GM21786 (cell line): ENCODE results near the gene ATP8A2.

Experiments
- ATAC-seq: cut with Tn5 transposase; IDR thresholded peaks from one replicate; pipeline ENCODE4 v1.9.1; 2021; ENCODE audit not compliant: unreplicated experiment

The ATP8A2 gene

DNA sequence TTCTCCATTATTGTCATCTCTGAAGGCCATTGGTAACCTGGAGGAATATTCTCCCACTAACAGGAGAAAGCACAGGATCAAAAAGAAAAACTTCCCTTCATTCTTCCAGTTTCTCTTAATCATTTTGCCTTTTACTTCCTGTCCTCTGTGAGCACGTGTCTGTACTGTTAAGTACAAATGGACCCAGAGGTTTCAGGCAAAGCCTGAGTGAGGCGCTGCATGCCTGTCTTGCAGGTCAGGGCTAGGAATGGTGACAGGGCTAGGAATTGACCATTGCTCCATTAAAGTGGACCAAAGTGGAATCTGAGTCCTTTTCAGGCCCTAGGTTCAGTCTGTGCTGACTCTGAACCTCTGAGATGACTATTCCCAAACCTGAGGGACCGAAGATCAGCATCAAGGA is 353.3 kb downstream of the ATP8A2 start:
- ATAC-seq, result no peak

DNA sequence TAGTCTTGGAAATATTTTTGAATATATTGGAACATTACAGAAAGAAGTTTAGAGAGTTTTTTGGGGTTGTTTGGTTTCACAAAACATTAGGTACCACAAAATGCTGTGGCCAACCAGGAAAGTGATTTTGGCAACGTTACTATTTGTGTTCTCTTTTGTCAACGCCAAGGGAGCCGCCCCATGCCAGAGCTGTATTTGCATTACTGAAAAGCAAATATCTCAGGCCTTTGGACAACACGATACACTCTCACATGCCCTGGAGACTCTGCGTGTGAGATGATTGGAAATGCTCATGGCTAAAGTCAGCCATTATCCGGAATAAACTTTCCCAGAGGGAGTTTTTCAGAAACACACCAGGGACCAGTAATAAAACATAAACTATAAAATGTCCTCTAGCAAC is 355.5 kb downstream of the ATP8A2 start:
- ATAC-seq, result no peak

DNA sequence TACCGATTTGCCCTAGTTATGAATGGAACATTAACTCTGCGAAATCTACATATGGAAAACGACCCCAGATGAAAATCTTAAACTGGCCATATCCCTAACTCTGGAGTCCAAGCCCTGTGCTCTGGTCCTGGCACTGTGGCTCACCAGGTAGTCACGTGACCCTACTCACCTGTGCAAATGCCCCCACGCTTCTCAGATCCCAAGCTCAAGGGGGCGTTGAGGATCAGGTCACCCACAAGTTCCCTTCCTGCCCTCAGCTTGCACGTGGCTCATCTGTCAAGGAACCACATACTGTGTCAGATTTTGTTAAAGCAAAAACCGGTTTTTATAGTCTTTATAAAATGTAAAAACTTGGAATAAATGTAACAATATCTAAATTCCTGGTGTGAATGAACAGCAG is 356.0 kb downstream of the ATP8A2 start:
- ATAC-seq, result no peak

DNA sequence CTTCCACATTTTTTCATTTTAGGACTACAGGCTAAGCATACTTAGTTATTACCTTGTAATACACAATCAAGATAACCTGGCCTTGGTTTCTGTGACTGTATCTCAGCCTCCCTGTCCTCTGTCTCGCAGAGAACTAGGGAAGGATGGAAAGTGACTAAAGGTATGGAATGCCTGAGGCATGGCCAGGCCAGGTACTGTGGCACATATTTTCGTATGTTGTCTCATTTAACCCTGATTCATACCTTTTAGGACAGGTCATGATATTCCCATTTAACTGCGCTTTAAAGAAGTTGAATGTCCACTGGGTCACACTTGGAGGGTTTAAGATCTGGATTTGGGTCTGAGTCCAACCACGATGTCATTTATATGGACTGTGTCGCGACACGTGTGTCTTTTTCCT is 357.4 kb downstream of the ATP8A2 start:
- no peak for ATAC-seq

DNA sequence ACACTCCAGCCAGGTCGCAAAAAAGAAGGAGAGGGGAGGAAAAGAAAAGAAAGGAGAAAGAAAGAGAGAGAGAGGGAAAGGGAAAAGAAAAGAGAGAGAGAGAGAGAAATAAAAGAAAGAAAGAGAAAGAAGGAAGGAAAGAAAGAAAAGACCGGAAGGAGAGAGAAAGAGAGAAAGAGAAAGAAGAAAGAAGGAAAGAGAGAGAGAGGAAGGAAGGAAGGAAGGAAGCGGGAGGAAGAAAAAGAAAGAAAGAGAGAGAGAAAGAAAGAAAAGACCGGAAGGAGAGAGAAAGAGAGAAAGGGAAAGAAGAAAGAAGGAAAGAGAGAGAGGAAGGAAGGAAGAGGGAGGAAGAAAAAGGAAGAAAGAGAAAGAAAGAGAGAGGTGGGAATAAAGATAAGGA is 359.3 kb downstream of the ATP8A2 start:
- ATAC-seq, result no peak

DNA sequence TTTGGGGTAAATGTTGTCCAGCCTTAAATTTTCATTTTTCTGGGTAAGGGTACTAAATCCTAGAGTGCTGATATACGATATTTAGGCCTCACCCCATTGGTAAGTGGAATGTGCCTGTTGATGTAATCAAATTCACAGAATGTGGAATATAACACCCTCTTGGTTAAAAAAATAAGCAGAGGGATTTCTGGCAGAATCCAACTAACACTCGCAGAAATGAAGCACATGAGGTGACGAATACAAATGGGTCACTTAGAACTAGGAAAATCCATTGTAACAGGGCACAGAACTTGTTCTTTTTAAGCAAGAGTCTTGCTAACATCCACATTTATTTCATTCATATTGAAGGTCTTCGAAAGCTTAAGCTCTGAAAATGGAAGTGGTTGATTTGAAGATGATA is 359.8 kb downstream of the ATP8A2 start:
- ATAC-seq, result no peak

DNA sequence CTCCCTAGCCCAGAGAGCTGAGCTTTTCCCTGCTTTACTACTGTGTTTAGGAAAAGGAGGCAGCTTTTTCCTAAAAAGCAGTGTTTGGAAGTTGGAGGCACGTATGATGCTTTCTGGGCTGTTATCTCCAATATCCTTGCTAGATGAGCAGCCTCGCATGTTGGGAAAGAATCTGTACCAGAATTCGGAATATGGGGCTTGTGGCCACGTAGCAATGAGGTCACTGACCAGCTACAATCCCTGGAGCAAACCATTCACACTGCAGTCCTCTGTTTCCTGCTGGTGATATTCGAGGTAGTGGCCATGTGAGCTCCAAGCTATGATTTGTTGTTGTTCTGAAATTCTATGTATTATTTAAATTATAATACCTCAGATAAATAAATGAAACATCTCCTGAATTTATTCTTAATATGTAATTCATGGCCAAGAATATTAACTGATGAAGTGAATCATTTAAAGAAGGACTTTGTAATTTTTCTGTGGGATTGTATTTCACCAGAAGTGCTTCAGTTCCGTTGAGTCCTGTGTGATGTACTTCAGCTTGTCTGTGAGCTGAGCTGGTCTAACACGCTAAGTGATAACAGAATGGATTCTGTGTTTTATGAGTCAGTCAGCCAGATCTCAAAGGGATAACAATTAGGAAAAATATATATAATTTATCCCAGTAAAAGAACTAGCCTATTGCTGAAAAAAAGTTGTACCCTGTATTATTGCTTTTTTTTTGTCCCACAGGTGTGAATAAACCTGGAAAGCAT is 360.5 kb downstream of the ATP8A2 start:
- no peak for ATAC-seq

DNA sequence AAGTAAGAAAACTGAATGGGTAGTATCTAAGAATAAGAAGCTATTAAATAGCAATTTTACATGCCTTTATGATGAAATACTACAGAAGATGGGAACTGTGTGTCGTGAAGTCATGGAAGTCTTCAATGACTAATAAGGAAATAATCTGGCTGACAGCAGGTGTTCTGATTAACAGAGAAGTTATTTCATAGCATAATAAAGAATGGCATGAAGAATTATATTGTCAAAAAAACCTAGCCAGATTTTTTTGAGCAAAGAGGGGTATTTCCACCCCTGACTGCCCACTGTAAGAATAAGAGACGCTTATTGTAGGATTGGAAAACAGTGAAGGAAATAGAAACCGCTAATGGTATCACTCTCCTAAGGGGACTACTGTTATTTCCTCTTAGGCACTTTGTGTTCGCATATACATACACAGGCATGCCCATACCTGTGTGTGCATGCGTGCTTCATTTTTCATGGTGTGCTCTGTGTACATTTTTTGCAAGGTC is 361.3 kb downstream of the ATP8A2 start:
- no peak for ATAC-seq

DNA sequence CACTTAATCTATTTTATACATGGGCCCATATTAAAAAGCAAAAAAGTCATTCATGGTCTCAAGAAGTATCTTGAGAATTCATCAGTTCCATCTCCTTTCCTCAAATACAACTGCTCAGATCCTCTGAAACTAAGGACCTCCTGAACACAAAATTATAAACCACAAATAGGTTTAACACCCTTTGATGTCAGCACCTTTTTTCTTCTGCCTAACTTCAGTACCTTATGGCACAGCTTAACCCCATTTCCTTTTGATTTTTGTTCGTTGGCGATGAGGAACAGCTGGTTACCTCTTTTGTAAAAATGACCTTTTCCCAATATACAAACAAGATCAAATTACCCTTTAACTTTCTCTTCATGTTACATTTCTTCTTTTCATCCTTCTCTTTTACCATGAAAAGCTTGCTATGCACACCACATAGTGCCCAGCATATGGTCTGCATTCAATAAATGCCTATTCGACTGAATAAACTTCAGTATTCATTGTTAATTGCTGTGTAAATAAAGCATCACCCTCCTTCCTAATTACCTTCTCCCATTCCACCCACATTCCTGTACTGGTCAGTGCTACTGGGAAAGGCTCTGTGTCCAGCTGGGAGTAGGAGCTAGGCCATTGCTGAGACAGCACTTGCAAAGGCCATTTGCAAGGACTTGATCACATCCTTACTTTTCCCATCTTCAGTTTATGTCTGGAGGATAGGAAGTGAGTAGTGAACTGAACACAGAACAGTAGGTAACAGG is 362.1 kb downstream of the ATP8A2 start:
- ATAC-seq, result no peak

DNA sequence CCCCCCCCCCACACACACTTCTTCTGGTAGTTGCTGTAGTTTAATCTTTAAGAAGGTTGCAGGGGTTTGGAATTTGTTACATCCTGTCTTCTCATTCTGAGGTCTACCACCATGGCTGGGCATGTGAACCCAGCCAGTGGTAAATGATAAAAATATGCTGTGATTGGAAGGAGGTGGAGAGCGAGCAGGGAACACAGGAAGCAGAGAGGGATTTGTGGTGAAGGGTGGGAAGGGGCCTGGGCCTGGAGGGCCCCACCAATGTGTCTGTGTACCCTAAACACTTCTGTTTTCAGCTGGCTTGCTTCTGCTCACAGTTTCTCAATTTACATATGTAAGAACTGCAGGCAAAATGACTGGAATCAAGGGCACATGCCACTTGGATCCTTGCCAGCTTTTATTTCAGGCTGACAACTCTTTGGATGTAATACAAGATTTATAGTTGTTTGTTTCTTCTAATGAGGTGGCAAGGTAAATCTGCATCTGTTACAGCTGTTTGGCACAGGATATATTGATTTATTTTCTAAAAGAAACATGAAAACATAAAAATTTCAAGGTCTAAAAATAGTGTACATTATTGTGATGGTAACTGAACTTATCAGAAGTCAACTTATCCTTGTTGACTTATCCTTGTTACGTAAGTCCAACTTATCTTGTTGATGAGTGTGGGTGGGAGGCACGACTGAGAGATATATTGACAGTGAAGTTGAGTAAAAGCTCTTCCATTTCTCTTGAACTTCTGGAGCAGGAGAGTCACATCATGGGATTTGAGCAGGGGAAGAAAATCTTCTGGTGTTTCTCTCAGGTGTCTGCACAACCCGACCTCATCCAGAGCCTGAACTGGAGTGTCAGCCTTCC is 366.8 kb downstream of the ATP8A2 start:
- ATAC-seq, result no peak

DNA sequence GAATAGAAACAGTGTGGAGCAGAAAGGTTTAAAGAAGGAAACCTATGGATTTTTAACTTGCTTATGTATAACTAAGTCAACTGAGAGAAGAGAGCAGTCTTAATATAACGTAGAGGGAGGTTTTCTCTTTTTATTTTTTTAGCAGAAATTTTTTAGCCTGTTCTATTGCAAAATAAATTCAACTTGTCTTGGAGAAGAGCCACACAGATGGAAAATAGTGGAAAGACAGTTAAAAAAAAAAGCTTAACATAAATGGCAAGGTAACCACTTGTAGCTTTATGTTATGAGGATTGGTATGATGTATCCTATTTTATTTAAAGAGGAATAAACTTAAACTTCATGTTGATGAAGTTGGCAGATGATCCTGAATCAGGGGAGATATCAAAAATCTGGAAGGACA is 367.6 kb downstream of the ATP8A2 start:
- ATAC-seq, result no peak

DNA sequence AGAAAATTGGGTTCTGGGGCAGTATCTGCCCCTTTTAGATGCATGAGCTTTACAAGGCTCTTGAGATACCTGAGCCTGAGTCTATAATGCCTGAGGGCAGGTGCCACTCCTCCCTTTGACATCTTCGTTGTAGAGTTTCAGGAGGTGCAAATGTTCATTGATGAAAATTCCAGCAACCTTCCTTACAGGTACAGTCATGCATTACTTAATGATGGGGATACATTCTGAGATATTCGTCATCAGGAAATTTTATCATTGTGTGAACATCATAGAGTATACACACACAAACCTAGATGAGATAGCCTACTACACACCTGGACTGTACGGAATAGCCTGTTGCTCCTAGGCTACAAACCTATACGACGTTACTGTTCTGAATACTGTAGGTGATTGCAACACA is 370.0 kb downstream of the ATP8A2 start:
- ATAC-seq, result no peak

DNA sequence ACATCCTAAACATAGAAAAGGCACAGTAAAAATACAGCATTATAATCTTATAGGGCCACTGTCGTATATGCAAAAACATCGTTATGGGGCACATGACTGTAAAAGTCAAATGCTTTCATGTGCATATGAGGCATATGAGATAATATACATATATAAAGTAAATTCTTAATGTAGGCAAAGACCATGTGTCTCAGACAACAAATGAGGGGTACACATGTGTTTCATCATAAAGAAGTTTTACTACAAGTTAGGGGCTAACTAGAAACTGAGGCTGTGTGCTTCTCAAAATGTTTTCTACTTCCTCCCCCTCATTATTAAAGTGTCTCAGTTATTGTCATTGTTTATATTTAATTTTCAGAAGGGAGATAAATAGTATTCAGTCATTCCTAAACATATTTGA is 370.4 kb downstream of the ATP8A2 start:
- no peak for ATAC-seq

DNA sequence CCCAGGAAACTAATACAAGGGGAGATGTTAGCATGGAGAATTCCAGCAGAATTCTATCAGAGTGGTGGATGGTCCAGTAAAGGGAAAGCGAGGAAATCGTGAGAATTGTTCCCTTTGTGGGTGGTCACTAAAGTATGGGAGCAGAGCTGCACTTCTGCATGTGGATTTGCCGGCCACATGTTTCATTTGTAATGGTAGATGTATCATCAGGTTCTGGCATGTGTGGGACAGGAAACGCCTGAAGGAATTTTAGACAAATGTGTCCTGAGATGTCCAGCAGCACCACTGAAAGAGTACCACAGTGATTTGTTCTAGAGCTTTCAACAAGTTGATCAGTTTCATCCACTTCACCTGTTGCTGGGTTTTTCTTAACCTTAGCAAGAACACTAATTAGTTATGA is 371.6 kb downstream of the ATP8A2 start:
- ATAC-seq, result no peak

DNA sequence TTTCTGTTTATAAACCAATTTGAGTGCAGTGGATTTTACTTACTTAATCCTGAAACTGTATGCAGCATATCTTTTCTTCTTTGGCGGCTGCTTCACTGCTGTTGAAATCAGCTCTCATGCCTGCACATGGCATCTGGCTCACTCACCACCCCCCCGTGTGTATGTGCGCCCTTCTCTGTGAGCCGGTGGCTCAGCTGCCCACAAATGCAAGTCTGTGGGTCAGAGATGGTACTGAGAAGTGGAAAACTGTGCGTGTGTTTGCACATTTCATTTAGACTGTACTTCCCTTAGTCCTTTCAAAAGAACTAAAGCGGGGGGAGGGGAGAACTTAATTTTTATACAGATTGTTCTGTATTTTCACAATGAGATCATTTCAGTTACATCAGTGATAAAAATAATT is 372.4 kb downstream of the ATP8A2 start:
- no peak for ATAC-seq

DNA sequence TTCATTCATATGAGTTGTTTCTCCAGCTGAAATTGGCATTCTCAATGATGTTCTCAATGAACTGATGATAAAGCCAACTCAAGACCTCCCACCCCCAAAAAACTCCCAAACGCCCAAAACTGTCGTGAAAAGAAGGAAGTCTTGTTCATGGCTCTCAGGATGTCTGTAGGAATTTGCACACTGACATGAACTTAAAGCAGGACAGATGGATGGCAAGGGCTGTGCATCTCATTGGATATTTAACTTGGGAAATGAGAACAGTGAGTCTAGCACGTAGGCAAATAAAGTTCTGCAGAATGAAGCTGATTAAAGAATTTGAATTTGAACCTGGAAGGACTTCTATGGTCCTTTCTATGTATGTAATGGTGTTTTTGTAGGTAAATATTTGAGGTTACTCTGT is 374.4 kb downstream of the ATP8A2 start:
- ATAC-seq, result no peak

DNA sequence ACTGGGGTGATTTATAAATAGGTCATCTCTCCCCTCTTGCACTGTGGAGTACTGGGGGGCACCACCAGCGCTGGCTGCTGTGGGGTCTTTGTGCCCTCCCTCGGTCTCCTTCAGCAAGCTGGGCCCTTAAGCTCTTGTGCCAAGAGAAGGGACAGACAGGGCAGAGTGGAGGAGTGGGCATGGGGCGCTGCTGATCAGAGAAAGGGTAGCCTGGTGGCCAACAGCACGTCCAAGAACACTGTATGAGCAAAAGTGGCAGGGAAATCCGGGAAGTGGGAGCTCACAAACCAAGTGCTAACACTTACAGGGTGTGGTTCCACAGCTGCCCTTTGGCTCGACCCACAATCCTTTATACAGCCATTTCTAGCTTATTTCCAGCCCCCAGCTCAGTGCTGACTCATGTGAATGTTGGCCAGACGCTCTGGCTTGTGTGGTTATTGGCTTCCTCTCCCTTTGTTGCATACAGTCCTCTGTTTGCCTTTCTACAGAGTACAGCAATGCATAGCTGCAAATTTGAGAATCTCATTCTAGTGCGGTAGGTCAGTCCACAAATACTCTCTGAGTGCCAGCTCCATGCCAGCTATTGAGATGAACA is 381.3 kb downstream of the ATP8A2 start:
- no peak for ATAC-seq

DNA sequence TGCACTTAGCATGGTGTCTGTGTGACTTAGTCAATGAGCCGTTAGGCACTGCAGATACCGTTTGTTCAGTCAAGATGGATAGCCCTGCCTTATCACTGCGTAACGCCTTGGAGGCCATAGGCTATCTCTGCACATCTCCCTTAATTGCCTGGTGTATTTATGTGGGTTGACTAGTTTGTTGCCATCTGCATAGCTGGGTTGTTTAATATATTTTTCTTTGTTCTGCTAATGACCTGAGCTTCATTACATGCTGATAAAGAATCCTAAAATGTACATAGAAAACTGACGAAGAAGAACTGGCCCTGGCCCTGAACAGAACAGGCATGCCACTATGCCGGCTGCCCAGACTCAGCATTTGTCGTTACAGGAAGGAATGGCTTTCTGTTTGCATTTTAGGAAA is 382.2 kb downstream of the ATP8A2 start:
- no peak for ATAC-seq

DNA sequence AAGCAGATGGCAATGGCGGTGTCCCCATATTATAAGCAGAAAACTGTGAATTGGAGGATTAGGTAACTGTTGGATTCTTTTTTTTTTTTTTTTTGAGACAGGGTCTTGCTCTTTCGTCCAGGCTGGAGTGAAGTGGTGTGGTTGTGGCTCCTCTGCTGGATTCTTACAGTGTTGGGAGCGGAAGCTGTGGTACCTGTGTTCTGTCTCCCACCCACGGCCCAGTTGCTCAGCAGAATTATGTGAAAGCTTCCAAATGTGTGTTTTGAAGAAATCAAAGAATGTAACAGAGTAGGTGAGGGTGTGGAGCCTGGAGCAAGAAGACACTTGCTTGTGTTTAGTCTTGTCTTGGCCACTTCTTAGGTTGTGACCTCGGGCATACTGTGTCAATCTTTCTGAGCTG is 384.5 kb downstream of the ATP8A2 start:
- ATAC-seq, result no peak

DNA sequence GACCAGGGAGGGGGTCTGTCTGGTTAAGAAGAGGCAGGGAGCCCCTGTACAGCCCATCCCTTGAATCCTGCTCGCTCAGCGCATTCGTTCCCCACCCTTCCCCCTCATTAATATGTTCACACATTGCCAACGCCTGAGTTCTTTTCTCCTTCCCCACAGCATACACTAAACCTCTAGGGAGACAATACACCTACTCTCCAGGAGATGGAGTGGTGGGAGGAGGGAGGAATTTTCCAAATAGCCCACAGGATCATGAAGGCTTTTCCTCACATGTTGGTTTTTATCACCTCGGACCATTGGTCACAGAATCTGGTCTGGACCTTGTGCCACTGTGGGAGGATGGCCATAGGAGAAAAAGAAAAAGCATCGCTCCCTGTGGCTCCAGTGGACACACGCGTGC is 385.1 kb downstream of the ATP8A2 start:
- ATAC-seq, result no peak

DNA sequence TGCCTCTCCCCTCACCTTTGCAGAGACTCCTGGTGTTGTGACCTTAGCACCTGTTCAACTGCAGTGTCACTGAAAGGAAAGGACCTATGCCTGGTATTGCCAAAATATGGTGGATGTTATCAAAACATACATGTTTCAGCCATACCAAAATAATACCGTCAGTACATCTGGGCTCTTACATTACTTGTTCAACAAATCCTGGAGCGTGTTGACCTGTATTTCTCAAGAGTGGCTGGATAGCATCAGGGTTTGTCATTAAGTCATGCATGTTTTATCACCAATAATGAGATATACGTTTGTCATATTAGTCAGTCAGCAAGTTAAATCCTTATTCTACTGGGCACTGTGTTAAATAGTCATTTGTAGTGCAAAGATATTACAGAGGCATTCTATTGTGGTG is 389.3 kb downstream of the ATP8A2 start:
- no peak for ATAC-seq
